LNCAP (cell line): ENCODE data around the gene DEPDC7.

Experiments
- TF ChIP-seq, protein P1 (sequence below): fragments of 450-650 bp; IDR thresholded peaks from 2 replicates; pipeline ENCODE4 v1.5.1; 2017; ENCODE audit warnings: mild to moderate bottlenecking

Gene DEPDC7

DNA sequence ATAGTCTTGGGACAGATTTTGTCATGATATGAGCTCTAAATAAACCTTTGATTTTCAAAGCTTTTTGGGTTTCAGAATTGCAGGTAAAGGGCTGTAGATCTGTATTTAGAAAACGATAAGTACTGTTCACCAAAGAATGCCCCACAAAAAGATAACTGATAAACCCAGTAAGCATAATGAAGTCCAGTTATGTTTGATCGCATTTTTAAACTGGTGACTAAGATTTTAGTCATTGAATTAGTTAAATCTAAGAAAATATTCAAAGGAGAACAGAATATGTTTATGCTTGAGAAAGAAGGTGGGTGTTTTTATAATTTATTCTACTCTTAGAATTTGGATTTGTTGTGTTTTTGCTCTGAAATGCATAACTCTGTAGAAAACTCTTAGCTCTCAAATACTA, 11.6 kb downstream of the DEPDC7 start:
- TF ChIP-seq, protein P1, sequence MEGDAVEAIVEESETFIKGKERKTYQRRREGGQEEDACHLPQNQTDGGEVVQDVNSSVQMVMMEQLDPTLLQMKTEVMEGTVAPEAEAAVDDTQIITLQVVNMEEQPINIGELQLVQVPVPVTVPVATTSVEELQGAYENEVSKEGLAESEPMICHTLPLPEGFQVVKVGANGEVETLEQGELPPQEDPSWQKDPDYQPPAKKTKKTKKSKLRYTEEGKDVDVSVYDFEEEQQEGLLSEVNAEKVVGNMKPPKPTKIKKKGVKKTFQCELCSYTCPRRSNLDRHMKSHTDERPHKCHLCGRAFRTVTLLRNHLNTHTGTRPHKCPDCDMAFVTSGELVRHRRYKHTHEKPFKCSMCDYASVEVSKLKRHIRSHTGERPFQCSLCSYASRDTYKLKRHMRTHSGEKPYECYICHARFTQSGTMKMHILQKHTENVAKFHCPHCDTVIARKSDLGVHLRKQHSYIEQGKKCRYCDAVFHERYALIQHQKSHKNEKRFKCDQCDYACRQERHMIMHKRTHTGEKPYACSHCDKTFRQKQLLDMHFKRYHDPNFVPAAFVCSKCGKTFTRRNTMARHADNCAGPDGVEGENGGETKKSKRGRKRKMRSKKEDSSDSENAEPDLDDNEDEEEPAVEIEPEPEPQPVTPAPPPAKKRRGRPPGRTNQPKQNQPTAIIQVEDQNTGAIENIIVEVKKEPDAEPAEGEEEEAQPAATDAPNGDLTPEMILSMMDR = no peak

DNA sequence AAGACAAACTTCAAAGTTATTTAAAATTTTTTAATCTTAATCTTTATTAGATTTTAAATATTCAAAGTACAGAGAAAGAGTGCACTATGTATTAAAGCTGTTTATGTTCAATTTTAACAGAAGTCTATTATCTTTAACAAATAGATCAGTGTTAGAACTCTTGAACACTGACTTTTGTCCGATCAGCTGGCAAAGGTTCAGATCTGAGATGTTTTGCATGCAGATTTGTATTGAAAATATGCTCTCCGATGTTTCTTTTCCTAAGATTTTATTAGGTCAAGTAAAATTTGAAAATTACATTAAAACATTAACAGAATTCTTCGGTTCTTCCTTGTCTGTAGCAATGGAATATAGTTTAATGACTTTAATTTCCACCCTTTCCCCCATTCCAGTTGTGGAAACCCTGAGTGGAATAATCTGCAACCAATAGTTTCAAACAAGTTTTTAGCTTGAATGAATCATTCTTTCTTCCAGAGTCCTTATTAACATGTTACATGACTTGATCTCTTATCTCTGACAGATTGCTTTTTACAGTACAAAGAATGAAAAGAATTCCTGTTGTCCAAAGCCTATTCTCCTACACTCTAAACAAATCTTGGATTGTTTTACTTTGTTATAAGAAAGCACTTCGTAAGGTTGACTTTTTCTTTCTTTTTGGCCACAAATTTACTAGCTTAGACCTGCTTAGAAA, 12.3 kb downstream of the DEPDC7 start:
- TF ChIP-seq, protein P1 = no peak

DNA sequence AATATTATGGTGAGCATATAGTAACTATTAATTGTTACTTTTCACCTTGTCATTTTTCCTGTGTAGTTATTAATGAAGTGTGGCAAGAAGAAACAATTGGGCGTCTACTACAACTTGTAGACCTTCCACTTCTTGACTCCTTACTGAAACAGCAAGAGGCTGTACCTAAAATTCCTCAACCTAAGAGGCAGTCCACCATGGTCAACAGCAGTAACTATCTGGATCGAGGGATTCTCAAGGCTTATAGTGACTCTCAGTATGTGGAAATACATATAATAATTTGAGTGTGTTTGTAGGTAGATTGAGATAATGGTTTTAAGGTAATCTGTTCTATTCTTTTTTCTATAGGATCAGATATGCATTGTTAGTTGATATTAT, 12.8 kb downstream of the DEPDC7 start:
- TF ChIP-seq, protein P1 = no peak

DNA sequence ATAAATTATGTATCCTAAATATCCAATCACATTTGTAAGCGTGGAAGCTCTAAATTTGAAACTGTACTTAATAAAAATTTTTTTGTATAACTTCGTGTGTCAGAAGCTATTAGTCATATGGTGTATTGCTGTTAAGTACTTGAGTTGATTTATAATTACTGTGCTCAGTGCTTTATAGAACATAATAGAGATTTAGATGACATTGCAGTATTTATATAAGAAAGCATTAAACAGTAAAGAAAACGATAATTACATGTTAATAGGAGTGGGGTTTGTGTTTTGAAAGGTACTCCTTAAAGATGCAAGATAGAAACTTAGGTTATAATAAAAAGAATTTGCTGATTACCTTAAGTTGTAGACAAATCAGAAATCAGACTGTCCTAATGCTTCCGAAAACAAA, 17.8 kb downstream of the DEPDC7 start:
- TF ChIP-seq, protein P1 = no peak

DNA sequence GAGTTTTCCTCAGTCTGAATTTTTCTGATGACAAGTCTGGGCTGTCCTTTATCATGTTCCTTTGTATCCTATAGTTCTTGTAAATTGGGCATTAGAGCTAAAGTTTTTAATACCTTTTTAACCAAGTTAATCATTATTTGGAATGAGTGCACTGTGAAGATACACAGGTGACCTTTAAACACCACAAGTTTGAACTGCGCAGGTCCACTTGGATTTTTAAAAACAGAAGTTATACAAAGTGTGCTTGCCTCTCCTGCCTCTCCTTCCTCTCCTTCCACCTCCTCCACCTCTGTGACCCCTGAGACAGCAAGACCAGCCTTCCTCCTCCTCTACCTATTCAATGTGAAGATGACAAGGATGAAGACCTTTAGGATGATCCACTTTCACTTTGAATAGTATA, 19.3 kb downstream of the DEPDC7 start:
- TF ChIP-seq, protein P1 = no peak

DNA sequence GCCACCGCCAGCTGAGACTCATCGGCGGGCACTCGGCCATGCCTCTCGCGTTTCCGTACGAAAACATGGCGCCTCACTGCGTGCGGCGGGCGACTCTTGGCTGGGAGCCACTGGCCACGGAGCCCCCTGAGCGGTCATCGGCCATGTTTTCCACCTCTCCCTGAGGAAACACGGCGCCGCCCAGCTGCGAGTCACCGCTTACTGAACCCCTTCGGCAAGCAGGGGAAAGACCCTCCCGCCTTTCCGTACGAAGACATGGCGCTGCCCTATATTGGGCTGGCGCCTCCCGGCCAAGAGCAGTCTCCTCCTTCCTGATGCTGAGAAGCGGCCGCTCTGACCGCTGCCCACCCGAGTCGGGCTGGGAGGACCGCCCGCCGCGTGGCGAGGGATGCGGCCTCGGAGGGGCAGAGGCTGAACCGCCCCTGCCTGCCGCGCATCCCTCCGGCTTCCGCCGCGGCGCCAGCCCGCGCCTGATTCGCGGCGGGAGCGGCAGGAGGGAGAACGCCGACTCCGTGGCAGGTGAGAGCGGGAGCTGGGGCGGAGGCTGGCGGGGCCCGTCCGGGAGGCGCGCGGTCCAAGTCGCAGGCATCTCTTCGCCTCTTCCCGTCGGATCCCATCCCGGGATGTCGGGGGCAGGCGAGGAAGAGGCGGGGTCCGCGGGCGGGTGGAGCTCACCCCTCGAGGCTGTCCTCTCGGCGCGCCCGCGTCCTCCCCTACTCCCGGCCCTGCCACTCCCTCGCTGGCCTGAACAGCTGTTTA, 23.8 kb downstream of the DEPDC7 start, which contains the start of gene TCP11L1:
Gene TCP11L1, plus strand, starts transcription at position 299 of the 759 bp plus-strand sequence. CDS start 4,202 bp downstream, outside the sequence.
- TF ChIP-seq, protein P1 = no peak

DNA sequence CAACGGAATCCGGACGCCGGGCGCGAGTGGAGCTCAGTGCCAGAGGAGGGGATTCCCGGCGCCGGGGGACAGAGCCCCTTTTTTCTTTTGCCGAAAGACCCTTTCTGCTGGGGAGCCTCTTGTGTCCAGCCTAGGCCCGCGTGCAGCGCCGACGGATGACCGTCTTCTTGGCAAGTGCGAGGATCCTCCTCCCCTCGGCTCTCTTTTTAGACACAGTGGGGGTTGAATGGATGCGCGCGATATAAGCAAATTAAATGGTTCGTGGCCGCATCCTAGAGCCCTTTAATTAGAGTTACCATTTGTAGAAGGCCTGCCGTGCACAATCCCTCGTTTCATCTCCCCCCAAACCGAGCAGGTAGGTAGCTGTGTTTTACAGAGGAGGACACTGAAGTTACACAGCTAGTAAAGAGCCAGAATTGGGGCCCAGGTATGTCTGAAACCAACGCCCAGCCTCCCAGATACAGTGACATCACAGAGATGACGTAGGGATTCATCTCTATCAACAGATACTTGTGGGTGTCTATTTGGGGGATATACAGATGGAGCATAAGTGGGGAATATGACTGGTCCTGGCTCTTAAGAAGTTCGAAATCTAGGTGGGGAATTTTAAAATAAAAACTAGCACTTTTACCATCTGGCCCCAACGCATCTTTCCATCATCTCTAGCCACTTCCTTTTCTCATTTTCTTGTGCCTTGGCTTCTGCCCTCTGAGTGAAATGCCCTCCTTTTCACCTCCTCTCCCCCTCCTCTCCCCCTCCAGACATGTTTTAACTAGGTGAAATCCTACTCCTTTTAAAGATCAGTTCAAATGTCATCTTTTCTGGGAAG, 24.6 kb downstream of the DEPDC7 start:
- TF ChIP-seq, protein P1 = no peak
